T-helper 2 cell treated with Interferon-gamma antibody and Interleukin-4, amounts not matched to agents 5 μg/mL and 100 μg/mL, for 36 hours (primary cell): Measurements from ENCODE around the gene ETFB.
"Not testable (repeated sequence)": the region's sequence is repeated elsewhere in the genome, so short reads cannot be mapped to it uniquely, and the experiment has no call there.

Experiments
- DNase-seq: peaks from one replicate; pipeline ENCODE4 v3.0.0; 2021; ENCODE audit warnings: low spot score
- H3K27ac Mint-ChIP-seq: one replicate; pipeline ENCODE4 v1.8.0; 2021; ENCODE audit warnings: mild to moderate bottlenecking, mixed read lengths
- H3K27me3 Mint-ChIP-seq: one replicate; pipeline ENCODE4 v1.8.0; 2021; ENCODE audit warnings: low read depth, mixed read lengths
- H3K36me3 Mint-ChIP-seq: one replicate; pipeline ENCODE4 v1.8.0; 2021; ENCODE audit warnings: low read depth, mixed read lengths
- H3K4me1 Mint-ChIP-seq: one replicate; pipeline ENCODE4 v1.8.0; 2021; ENCODE audit warnings: low read depth, mixed read lengths
- H3K4me3 Mint-ChIP-seq: one replicate; pipeline ENCODE4 v1.8.0; 2022; ENCODE audit warnings: mild to moderate bottlenecking, moderate library complexity, mixed read lengths
- H3K9me3 Mint-ChIP-seq: one replicate; pipeline ENCODE4 v1.8.0; 2021; ENCODE audit warnings: mixed read lengths

The ETFB gene

GRCh38 chr19:51365965-51366388 lies at the start of gene ETFB:
Gene ETFB, minus strand, starts transcription at chr19:51366388. Its CDS starts 62 bp downstream, at chr19:51366326.
- peak within 1 kb of the TSS; percentile 96 for H3K27ac Mint-ChIP-seq

GRCh38 chr19:51415187-51415586 lies 49.0 kb upstream of the ETFB start:
- DNase-seq: no peak
- H3K9me3 Mint-ChIP-seq: no peaks in the 10 kb centered on the region

More at GRCh38 chr19:51365965-51366388, at the start of gene ETFB:
- Mint-ChIP-seq H3K9me3 (no peaks in the 10 kb centered on the region), H3K36me3 (peaks cover 20% of the 10 kb centered on the region), H3K4me3 (peak within 1 kb of the TSS; percentile 100), H3K4me1 (peaks cover 60% of the 10 kb centered on the region), H3K27me3 (no peaks in the 10 kb centered on the region)
- no peak for DNase-seq

GRCh38 chr19:51410950-51411748 lies 45.0 kb upstream of the ETFB start:
- peaks cover 8% of the 10 kb centered on the region for H3K4me1 Mint-ChIP-seq
- no peak overlapping the region for H3K27ac Mint-ChIP-seq
- H3K36me3 Mint-ChIP-seq: peaks cover 4% of the 10 kb centered on the region
- no peak for DNase-seq
- H3K27me3 Mint-ChIP-seq: no peaks in the 10 kb centered on the region
- no peaks in the 10 kb centered on the region for H3K9me3 Mint-ChIP-seq
- H3K4me3 Mint-ChIP-seq: no peak overlapping the region

More at GRCh38 chr19:51415187-51415586, 49.0 kb upstream of the ETFB start:
- no peak overlapping the region for H3K27ac Mint-ChIP-seq
- H3K36me3 Mint-ChIP-seq: no peaks in the 10 kb centered on the region
- peaks cover 14% of the 10 kb centered on the region for H3K4me1 Mint-ChIP-seq
- no peaks in the 10 kb centered on the region for H3K27me3 Mint-ChIP-seq
- H3K4me3 Mint-ChIP-seq: no peak overlapping the region

- Mint-ChIP-seq H3K4me3 (no peak overlapping the region), H3K27ac (no peak overlapping the region), H3K9me3 (peaks cover 11% of the 10 kb centered on the region), H3K4me1 (peaks cover 8% of the 10 kb centered on the region), H3K36me3 (peaks cover 17% of the 10 kb centered on the region), H3K27me3 (no peaks in the 10 kb centered on the region)
- peak; percentile 26 for DNase-seq
Measured at GRCh38 chr19:51407511-51408131, 41.4 kb upstream of the ETFB start.

- DNase-seq: no peak
- Mint-ChIP-seq H3K27ac (no peak overlapping the region), H3K27me3 (no peaks in the 10 kb centered on the region), H3K4me3 (no peak overlapping the region), H3K36me3 (peaks cover 28% of the 10 kb centered on the region), H3K9me3 (peaks cover 25% of the 10 kb centered on the region), H3K4me1 (peaks cover 9% of the 10 kb centered on the region)
Measured at GRCh38 chr19:51402117-51402516, 35.9 kb upstream of the ETFB start.

GRCh38 chr19:51399936-51400335 lies 33.7 kb upstream of the ETFB start:
- not testable (repeated sequence) for H3K27me3 Mint-ChIP-seq, H3K4me3 Mint-ChIP-seq, H3K27ac Mint-ChIP-seq, DNase-seq
- Mint-ChIP-seq H3K36me3 (peaks cover 23% of the 10 kb centered on the region), H3K4me1 (peaks cover 20% of the 10 kb centered on the region), H3K9me3 (peaks cover 25% of the 10 kb centered on the region)

- peaks cover 23% of the 10 kb centered on the region for H3K36me3 Mint-ChIP-seq
- DNase-seq: no peak
- H3K4me1 Mint-ChIP-seq: peaks cover 23% of the 10 kb centered on the region
- no peak overlapping the region for H3K27ac Mint-ChIP-seq
- peaks cover 25% of the 10 kb centered on the region for H3K9me3 Mint-ChIP-seq
- no peak overlapping the region for H3K4me3 Mint-ChIP-seq
- H3K27me3 Mint-ChIP-seq: no peaks in the 10 kb centered on the region
Measured at GRCh38 chr19:51399231-51399630, 33.0 kb upstream of the ETFB start.

- no peak overlapping the region for H3K27ac Mint-ChIP-seq
- peaks cover 28% of the 10 kb centered on the region for H3K4me1 Mint-ChIP-seq
- H3K4me3 Mint-ChIP-seq: no peak overlapping the region
- DNase-seq: no peak
- peaks cover 18% of the 10 kb centered on the region for H3K9me3 Mint-ChIP-seq
- no peaks in the 10 kb centered on the region for H3K27me3 Mint-ChIP-seq
- peaks cover 16% of the 10 kb centered on the region for H3K36me3 Mint-ChIP-seq
Measured at GRCh38 chr19:51398096-51398704, 32.0 kb upstream of the ETFB start.

GRCh38 chr19:51397453-51397852 lies 31.3 kb upstream of the ETFB start:
- not testable (repeated sequence) for DNase-seq, H3K27me3 Mint-ChIP-seq, H3K4me3 Mint-ChIP-seq, H3K27ac Mint-ChIP-seq
- H3K9me3 Mint-ChIP-seq: peaks cover 13% of the 10 kb centered on the region
- H3K36me3 Mint-ChIP-seq: peaks cover 10% of the 10 kb centered on the region
- peaks cover 33% of the 10 kb centered on the region for H3K4me1 Mint-ChIP-seq

- peaks cover 2% of the 10 kb centered on the region for H3K36me3 Mint-ChIP-seq
- peaks cover 4% of the 10 kb centered on the region for H3K9me3 Mint-ChIP-seq
- H3K4me1 Mint-ChIP-seq: peaks cover 37% of the 10 kb centered on the region
- H3K27ac Mint-ChIP-seq: peak overlapping the region; percentile 95
- H3K4me3 Mint-ChIP-seq: no peak overlapping the region
- no peak for DNase-seq
- H3K27me3 Mint-ChIP-seq: no peaks in the 10 kb centered on the region
Measured at GRCh38 chr19:51396175-51396574, 30.0 kb upstream of the ETFB start.

GRCh38 chr19:51394050-51394836 lies 28.1 kb upstream of the ETFB start:
- DNase-seq: peak; percentile 97
- Mint-ChIP-seq H3K27ac (peak overlapping the region; percentile 95), H3K4me1 (peaks cover 38% of the 10 kb centered on the region), H3K9me3 (no peaks in the 10 kb centered on the region), H3K27me3 (no peaks in the 10 kb centered on the region), H3K4me3 (peak overlapping the region; percentile 89), H3K36me3 (no peaks in the 10 kb centered on the region)

GRCh38 chr19:51392701-51393100 lies 26.5 kb upstream of the ETFB start:
- Mint-ChIP-seq H3K4me1 (peaks cover 36% of the 10 kb centered on the region), H3K4me3 (peak overlapping the region; percentile 76), H3K36me3 (no peaks in the 10 kb centered on the region), H3K9me3 (no peaks in the 10 kb centered on the region), H3K27ac (peak overlapping the region; percentile 85), H3K27me3 (no peaks in the 10 kb centered on the region)
- no peak for DNase-seq

GRCh38 chr19:51391073-51391611 lies 25.0 kb upstream of the ETFB start:
- H3K27ac Mint-ChIP-seq: peak overlapping the region; percentile 82
- H3K27me3 Mint-ChIP-seq: no peaks in the 10 kb centered on the region
- no peaks in the 10 kb centered on the region for H3K36me3 Mint-ChIP-seq
- peak overlapping the region; percentile 47 for H3K4me3 Mint-ChIP-seq
- peaks cover 34% of the 10 kb centered on the region for H3K4me1 Mint-ChIP-seq
- H3K9me3 Mint-ChIP-seq: no peaks in the 10 kb centered on the region
- DNase-seq: no peak
